Keratinocyte (primary cell): Measurements from ENCODE around the gene MIB1. TPM values are rescaled to one million over a fixed set of nuclear protein-coding genes. Genes with fewer than 3 reads are reported as not detected.

Experiments used
- DNase-seq: peaks from one replicate; pipeline ENCODE4 v3.0.0-alpha.2; 2011; ENCODE audit warnings: low read depth, missing footprints, low spot score
- FAIRE-seq: peaks from 2 replicates; lab custom pipeline; 2011; peaks lifted over from hg19 to GRCh38; lab: Jason Lieb, UNC
- H2AFZ ChIP-seq: 2 replicates; pipeline ENCODE4 v1.6.0; 2012; ENCODE audit warnings: low read length, control low read depth, inconsistent platforms; ENCODE audit not compliant: control insufficient read depth
- H3K27ac ChIP-seq: 2 replicates; pipeline ENCODE4 v1.5.1; 2011; ENCODE audit warnings: low read length; ENCODE audit not compliant: control insufficient read depth, insufficient read depth
- H3K27me3 ChIP-seq: 3 replicates; pipeline ENCODE4 v1.6.0; 2011; ENCODE audit warnings: low read length; ENCODE audit not compliant: control insufficient read depth, insufficient read depth; ENCODE audit errors: extremely low read depth
- H3K36me3 ChIP-seq, 2 experiments: 2 replicates in 1 of 2; 3 replicates in 1 of 2; pipeline ENCODE4 v1.5.1; 2011; ENCODE audit warnings: low read length in 2 of 2, mild to moderate bottlenecking in 1 of 2; ENCODE audit not compliant: control insufficient read depth in 2 of 2, insufficient read depth in 2 of 2; ENCODE audit errors: extremely low read depth in 1 of 2
- H3K4me1 ChIP-seq: 3 replicates; pipeline ENCODE4 v1.5.1; 2011; ENCODE audit warnings: low read length; ENCODE audit not compliant: control insufficient read depth, insufficient read depth; ENCODE audit errors: extremely low read depth
- H3K4me2 ChIP-seq: 3 replicates; pipeline ENCODE4 v1.6.0; 2011; ENCODE audit warnings: low read depth, low read length; ENCODE audit not compliant: control insufficient read depth, insufficient read depth; ENCODE audit errors: extremely low read depth
- H3K4me3 ChIP-seq, 3 experiments: fragments of 200-600 bp in 1 of 3; sonication (generic) in 1 of 3; 2 replicates in 2 of 3; 3 replicates in 1 of 3; pipeline ENCODE4 v1.5.1; 2011 to 2016; ENCODE audit warnings: low read length in 3 of 3, mild to moderate bottlenecking in 3 of 3, control low read depth in 2 of 3, inconsistent platforms in 1 of 3, low read depth in 1 of 3, mixed read lengths in 1 of 3, mixed run types in 1 of 3, moderate library complexity in 1 of 3; ENCODE audit not compliant: control insufficient read depth in 2 of 3, insufficient read depth in 2 of 3; ENCODE audit errors: extremely low read depth in 1 of 3
- H3K79me2 ChIP-seq: 2 replicates; pipeline ENCODE4 v1.6.0; 2012; ENCODE audit warnings: low read length; ENCODE audit not compliant: control insufficient read depth, insufficient read depth
- H3K9ac ChIP-seq: 3 replicates; pipeline ENCODE4 v1.6.0; 2011; ENCODE audit warnings: low read length; ENCODE audit not compliant: control insufficient read depth, insufficient read depth; ENCODE audit errors: extremely low read depth
- H3K9me1 ChIP-seq: 3 replicates; pipeline ENCODE4 v1.6.0; 2011; ENCODE audit warnings: low read length; ENCODE audit not compliant: control insufficient read depth, insufficient read depth; ENCODE audit errors: extremely low read depth
- H3K9me3 ChIP-seq: 2 replicates; pipeline ENCODE4 v1.5.1; 2012; ENCODE audit warnings: low read depth, low read length; ENCODE audit not compliant: control insufficient read depth
- H4K20me1 ChIP-seq: 3 replicates; pipeline ENCODE4 v1.6.0; 2011; ENCODE audit warnings: low read length; ENCODE audit not compliant: control insufficient read depth, insufficient read depth; ENCODE audit errors: extremely low read depth
- CTCF ChIP-seq, 3 experiments: IDR thresholded peaks in 1 of 3; conservative IDR thresholded peaks in 1 of 3; optimal IDR thresholded peaks in 1 of 3; 2 replicates in 2 of 3; 3 replicates in 1 of 3; pipeline versions ENCODE3 to v1.5.1; 2011; ENCODE audit warnings: low read length in 3 of 3, mild to moderate bottlenecking in 3 of 3, moderate library complexity in 2 of 3, control low read depth in 1 of 3, inconsistent platforms in 1 of 3; ENCODE audit not compliant: insufficient read depth in 2 of 3; ENCODE audit errors: extremely low read depth in 1 of 3
- EZH2 ChIP-seq: IDR thresholded peaks from one replicate; pipeline ENCODE4 v1.6.1; 2012; ENCODE audit warnings: inconsistent platforms, mild to moderate bottlenecking, low read length, moderate library complexity
- dilution Hi-C: fragments of 300-500 bp; cut with MboI; formaldehyde crosslinking; loops from one replicate; pipeline ENCODE4 v1.7.0; 2020; ENCODE audit warnings: low sequenced_read_pairs; ENCODE audit not compliant: extremely low pct_ligation_motif_present
- polyA plus RNA-seq, 5 experiments: library from polyadenylated mRNA; depleted of rRNA in 3 of 5; stranded (reverse) in 3 of 5; stranded (forward) in 1 of 5; unstranded in 1 of 5; fragments of >200 nt; gene quantifications; 1 replicate in 1 of 5; 2 replicates in 3 of 5; 3 replicates in 1 of 5; pipeline versions ENCODE4 v1.2.1 to v1.2.3, GENCODE V29; 2011 to 2012; ENCODE audit warnings: missing spikeins in 2 of 5, low read depth in 1 of 5, low replicate concordance in 1 of 5

Gene MIB1
- polyA plus RNA-seq, 1 donor (not counting 4 experiments of a cell fraction or from before 2014, with no cell fraction given) = 24.8 TPM

GRCh38 chr18:21815101-21815500, 74.5 kb downstream of the MIB1 start:
- Histone ChIP-seq H3K4me3 (no peak overlapping the region), H3K4me1 (no peaks in the 10 kb centered on the region), H3K9me1 (no peaks in the 10 kb centered on the region), H3K36me3 (peaks cover 0 to 4% of the 10 kb centered on the region in 2 experiments), H3K27me3 (no peaks in the 10 kb centered on the region), H3K79me2 (no peaks in the 10 kb centered on the region), H3K9me3 (no peaks in the 10 kb centered on the region), H3K4me2 (no peak overlapping the region), H4K20me1 (no peaks in the 10 kb centered on the region), H3K27ac (no peak overlapping the region), H3K9ac (no peak overlapping the region), H2AFZ (no peak overlapping the region)
- FAIRE-seq = no peak
- no peak for TF ChIP-seq CTCF (optimal IDR thresholded peaks at IDR 0.05 in 1 of 3, IDR thresholded peaks at IDR 0.05 in 1 of 3, conservative IDR thresholded peaks at IDR 0.05 in 1 of 3; ENCODE audit: extremely low read depth in 1 of 3, insufficient read depth in 2 of 3, low read length in 3 of 3)
- no peak for TF ChIP-seq EZH2
- dilution Hi-C loops = no loop called here
- no peak for DNase-seq

DNA sequence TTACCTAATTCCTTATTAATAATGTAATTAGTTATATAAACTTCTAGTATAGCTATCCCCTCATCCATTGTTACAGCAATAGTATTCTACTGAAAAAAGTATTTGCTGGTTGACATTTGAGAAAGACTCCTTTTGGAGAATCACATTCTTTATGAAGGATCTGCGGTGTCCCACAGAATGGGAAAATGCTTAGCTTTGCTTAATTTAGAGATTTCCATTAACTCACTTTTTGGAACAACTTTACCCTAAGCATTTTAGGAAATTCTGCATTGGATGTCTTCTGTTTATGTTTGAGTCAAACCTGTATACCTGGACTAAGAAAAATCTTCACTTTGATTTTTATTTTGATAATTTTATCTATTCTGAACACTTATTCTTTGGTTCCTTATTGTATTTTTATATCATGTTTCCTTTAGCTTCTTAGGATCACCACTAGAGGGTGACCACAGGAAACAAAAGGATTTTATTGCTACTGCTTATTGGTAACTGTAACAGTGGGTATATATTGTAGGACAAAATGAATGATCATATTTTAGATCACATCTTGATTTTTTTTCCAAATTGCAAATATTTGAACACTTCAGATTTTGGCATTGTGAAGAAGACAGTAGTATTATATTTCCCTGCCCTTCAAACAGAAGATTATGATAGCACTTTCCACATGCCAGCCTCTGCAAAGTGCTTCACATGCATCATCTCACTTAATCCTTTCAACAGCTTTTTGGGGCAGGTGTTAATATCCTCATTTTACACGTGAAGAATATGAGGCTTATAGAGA, 79.6 kb downstream of the MIB1 start:
- H3K9me1 ChIP-seq = no peaks in the 10 kb centered on the region
- no peak overlapping the region for H3K9ac ChIP-seq
- no peaks in the 10 kb centered on the region for H4K20me1 ChIP-seq
- no peaks in the 10 kb centered on the region for H3K27me3 ChIP-seq
- H3K4me3 ChIP-seq = no peak overlapping the region
- H3K9me3 ChIP-seq = no peaks in the 10 kb centered on the region
- TF ChIP-seq EZH2 (no peak), CTCF (optimal IDR thresholded peaks at IDR 0.05 in 1 of 3, IDR thresholded peaks at IDR 0.05 in 1 of 3, conservative IDR thresholded peaks at IDR 0.05 in 1 of 3; ENCODE audit: extremely low read depth in 1 of 3, insufficient read depth in 2 of 3, low read length in 3 of 3) (peak in 1 of 3 experiments; percentile 41)
- H3K27ac ChIP-seq = no peak overlapping the region
- dilution Hi-C loops = no loop called here
- H3K79me2 ChIP-seq = no peaks in the 10 kb centered on the region
- H2AFZ ChIP-seq = no peak overlapping the region
- H3K4me1 ChIP-seq = no peaks in the 10 kb centered on the region
- FAIRE-seq = no peak
- H3K4me2 ChIP-seq = no peak overlapping the region
- DNase-seq = no peak
- H3K36me3 ChIP-seq = peaks cover 2 to 3% of the 10 kb centered on the region in 2 experiments
